Mesodermal cell (in vitro differentiated cells): ENCODE measurements around the gene DNAJC22.
"Not testable (repeated sequence)": the region's sequence is repeated elsewhere in the genome, so short reads cannot be mapped to it uniquely, and the experiment has no call there.

ENCODE experiments used
- H3K27ac ChIP-seq: 2 replicates; pipeline ENCODE4 v1.7.0; 2013; ENCODE audit warnings: mild to moderate bottlenecking, low read depth, low read length, moderate library complexity; ENCODE audit not compliant: severe bottlenecking
- H3K36me3 ChIP-seq: 2 replicates; pipeline ENCODE4 v1.7.1; 2013; ENCODE audit warnings: mild to moderate bottlenecking, low read length, moderate library complexity; ENCODE audit not compliant: control insufficient read depth, insufficient read depth
- H3K4me1 ChIP-seq: one replicate; pipeline ENCODE4 v1.7.1; 2013; ENCODE audit warnings: mild to moderate bottlenecking, low read length; ENCODE audit not compliant: insufficient read depth, control insufficient read depth, poor library complexity, severe bottlenecking
- H3K4me3 ChIP-seq: 2 replicates; pipeline ENCODE4 v1.7.0; 2013; ENCODE audit warnings: low read length, control low read depth, mild to moderate bottlenecking; ENCODE audit not compliant: insufficient read depth, poor library complexity, severe bottlenecking; ENCODE audit errors: extremely low read depth
- H3K9me3 ChIP-seq: 2 replicates; pipeline ENCODE4 v1.7.1; 2013; ENCODE audit warnings: mild to moderate bottlenecking, low read length, moderate library complexity; ENCODE audit not compliant: control insufficient read depth
- WGBS, 2 experiments: methylation state at CpG; one replicate each; pipeline ENCODE4 v1.1.5; 2013; ENCODE audit warnings: missing lambda C conversion rate in 2 of 2; ENCODE audit not compliant: insufficient coverage in 2 of 2; 5-methylcytosine and 5-hydroxymethylcytosine counted together

DNAJC22 gene

GRCh38 chr12:49320411-49321103, 26.1 kb upstream of the DNAJC22 start:
- H3K4me1 ChIP-seq, result peaks cover 11% of the 10 kb centered on the region
- not testable (repeated sequence) for H3K4me3 ChIP-seq, H3K27ac ChIP-seq, H3K36me3 ChIP-seq, H3K9me3 ChIP-seq
- WGBS, 2 experiments, result 86 to 92% methylated on average over 9 of the region's 9 CpGs

GRCh38 chr12:49322367-49322707, 24.4 kb upstream of the DNAJC22 start:
- Histone ChIP-seq H3K9me3 (no peaks in the 10 kb centered on the region), H3K27ac (no peak overlapping the region), H3K4me3 (peak overlapping the region; percentile 70), H3K4me1 (peaks cover 11% of the 10 kb centered on the region), H3K36me3 (peaks cover 26% of the 10 kb centered on the region)
- WGBS, 2 experiments, result 40 to 53% methylated on average over 5 to 8 of the region's 12 CpGs

GRCh38 chr12:49322708-49323523, 23.8 kb upstream of the DNAJC22 start, which contains the start of gene TROAP:
Gene TROAP (plus strand): TSS chr12:49323255. CDS start chr12:49323609, 354 bp downstream.
- WGBS, 2 experiments, result 1% methylated on average over 56 to 65 of the region's 65 CpGs
- peak within 1 kb of the TSS; percentile 70 for H3K4me3 ChIP-seq
- H3K27ac ChIP-seq, result no peak within 1 kb of the TSS
- peaks cover 29% of the 10 kb centered on the region for H3K36me3 ChIP-seq
- H3K4me1 ChIP-seq, result peaks cover 11% of the 10 kb centered on the region
- no peaks in the 10 kb centered on the region for H3K9me3 ChIP-seq

GRCh38 chr12:49323524-49324097, 23.1 kb upstream of the DNAJC22 start:
- H3K4me1 ChIP-seq, result peaks cover 11% of the 10 kb centered on the region
- peak overlapping the region; percentile 70 for H3K4me3 ChIP-seq
- 20 to 23% methylated on average over 8 to 11 of the region's 19 CpGs for WGBS, 2 experiments
- H3K36me3 ChIP-seq, result peaks cover 31% of the 10 kb centered on the region
- no peaks in the 10 kb centered on the region for H3K9me3 ChIP-seq
- H3K27ac ChIP-seq, result no peak overlapping the region

GRCh38 chr12:49325606-49326005, 21.1 kb upstream of the DNAJC22 start:
- 94 to 98% methylated on average over 4 to 6 of the region's 6 CpGs for WGBS, 2 experiments
- H3K36me3 ChIP-seq, result peaks cover 50% of the 10 kb centered on the region
- peaks cover 11% of the 10 kb centered on the region for H3K4me1 ChIP-seq
- no peak overlapping the region for H3K27ac ChIP-seq
- H3K4me3 ChIP-seq, result no peak overlapping the region
- H3K9me3 ChIP-seq, result no peaks in the 10 kb centered on the region

- Histone ChIP-seq H3K36me3 (peaks cover 58% of the 10 kb centered on the region), H3K4me1 (peaks cover 8% of the 10 kb centered on the region)
These were observed 19.3 kb upstream of the DNAJC22 start for GRCh38 chr12:49327368-49327767.

GRCh38 chr12:49327887-49328286, 18.8 kb upstream of the DNAJC22 start:
- Histone ChIP-seq H3K9me3 (no peaks in the 10 kb centered on the region), H3K4me1 (peaks cover 8% of the 10 kb centered on the region), H3K36me3 (peaks cover 63% of the 10 kb centered on the region), H3K27ac (no peak overlapping the region), H3K4me3 (no peak overlapping the region)
- whole genome bisulfite sequencing, 2 experiments, result 100% methylated on average over 1 to 2 of the region's 2 CpGs

More at GRCh38 chr12:49327368-49327767, 19.3 kb upstream of the DNAJC22 start:
- H3K4me3 ChIP-seq, result no peak overlapping the region
- H3K9me3 ChIP-seq, result no peaks in the 10 kb centered on the region
- H3K27ac ChIP-seq, result no peak overlapping the region

- Histone ChIP-seq H3K9me3 (no peaks in the 10 kb centered on the region), H3K27ac (no peak overlapping the region), H3K4me3 (no peak overlapping the region), H3K4me1 (peaks cover 3% of the 10 kb centered on the region), H3K36me3 (peaks cover 63% of the 10 kb centered on the region)
- WGBS, 2 experiments, result 99 to 100% methylated on average over 7 to 10 of the region's 12 CpGs
These were observed 17.9 kb upstream of the DNAJC22 start for GRCh38 chr12:49328816-49329215.

- H3K4me3 ChIP-seq, result no peak overlapping the region
- peaks cover 59% of the 10 kb centered on the region for H3K36me3 ChIP-seq
- H3K27ac ChIP-seq, result no peak overlapping the region
- no peaks in the 10 kb centered on the region for H3K9me3 ChIP-seq
- WGBS, 2 experiments, result 90 to 98% methylated on average over 4 of the region's 7 CpGs
- no peaks in the 10 kb centered on the region for H3K4me1 ChIP-seq
These were observed 16.6 kb upstream of the DNAJC22 start for GRCh38 chr12:49330032-49330619.

- no peak overlapping the region for H3K4me3 ChIP-seq
- WGBS, 2 experiments, result 85 to 93% methylated on average over 11 to 12 of the region's 14 CpGs
- peaks cover 53% of the 10 kb centered on the region for H3K36me3 ChIP-seq
- H3K4me1 ChIP-seq, result no peaks in the 10 kb centered on the region
- H3K9me3 ChIP-seq, result no peaks in the 10 kb centered on the region
- H3K27ac ChIP-seq, result no peak overlapping the region
These were observed 15.9 kb upstream of the DNAJC22 start for GRCh38 chr12:49330631-49331379.
